ENCODE data around the gene GFOD2. TPM values are rescaled to one million over a fixed set of nuclear protein-coding genes. Genes with fewer than 3 reads are reported as not detected.

Gene GFOD2
- total and polyA plus RNA-seq, 2 experiments from 2014 or later, result 9.8 to 12.4 TPM

DNA sequence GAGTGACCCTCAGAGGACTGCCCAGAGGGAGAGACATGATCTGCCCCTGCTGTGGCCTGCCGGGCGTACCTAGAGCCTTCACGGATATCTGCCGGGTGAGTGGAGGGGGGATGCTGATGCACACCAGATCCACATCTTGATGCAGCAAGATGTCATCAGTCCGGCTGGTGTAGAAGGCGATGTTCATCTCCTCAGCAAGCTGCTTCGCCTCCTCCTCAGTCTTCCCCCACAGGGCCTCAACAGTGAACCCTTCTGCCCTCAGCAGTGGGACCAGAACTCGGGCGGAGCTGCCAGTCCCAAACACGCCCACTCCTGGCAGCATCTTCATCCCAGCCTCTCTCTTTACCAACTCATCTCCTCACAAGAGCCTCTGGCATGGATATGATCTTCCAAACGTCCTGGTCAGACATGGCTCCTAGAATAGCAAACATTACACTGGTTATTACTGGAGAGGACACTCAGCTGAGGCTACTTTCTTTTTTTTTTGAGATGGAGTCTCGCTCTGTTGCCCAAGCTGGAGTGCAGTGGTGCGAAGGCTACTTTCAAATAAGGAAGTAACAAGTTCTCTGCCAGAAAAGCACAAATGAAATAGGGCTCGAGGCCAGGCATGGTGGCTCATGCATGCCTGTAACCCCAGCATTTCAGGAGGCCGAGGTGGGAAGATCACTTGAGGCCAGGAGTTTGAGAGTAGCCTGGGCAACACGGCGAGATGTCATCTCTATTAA, 33.6 kb downstream of the GFOD2 start:
- no peak overlapping the region for H3K4me3 ChIP-seq
- no peaks in the 10 kb centered on the region for H4K20me1 ChIP-seq (ENCODE audit: insufficient read depth, poor library complexity, severe bottlenecking)
- TF ChIP-seq EZH2phosphoT487 (IDR thresholded peaks at IDR 0.05; ENCODE audit: low read depth, severe bottlenecking, unreplicated experiment), result no peak
- TF ChIP-seq, protein P1, sequence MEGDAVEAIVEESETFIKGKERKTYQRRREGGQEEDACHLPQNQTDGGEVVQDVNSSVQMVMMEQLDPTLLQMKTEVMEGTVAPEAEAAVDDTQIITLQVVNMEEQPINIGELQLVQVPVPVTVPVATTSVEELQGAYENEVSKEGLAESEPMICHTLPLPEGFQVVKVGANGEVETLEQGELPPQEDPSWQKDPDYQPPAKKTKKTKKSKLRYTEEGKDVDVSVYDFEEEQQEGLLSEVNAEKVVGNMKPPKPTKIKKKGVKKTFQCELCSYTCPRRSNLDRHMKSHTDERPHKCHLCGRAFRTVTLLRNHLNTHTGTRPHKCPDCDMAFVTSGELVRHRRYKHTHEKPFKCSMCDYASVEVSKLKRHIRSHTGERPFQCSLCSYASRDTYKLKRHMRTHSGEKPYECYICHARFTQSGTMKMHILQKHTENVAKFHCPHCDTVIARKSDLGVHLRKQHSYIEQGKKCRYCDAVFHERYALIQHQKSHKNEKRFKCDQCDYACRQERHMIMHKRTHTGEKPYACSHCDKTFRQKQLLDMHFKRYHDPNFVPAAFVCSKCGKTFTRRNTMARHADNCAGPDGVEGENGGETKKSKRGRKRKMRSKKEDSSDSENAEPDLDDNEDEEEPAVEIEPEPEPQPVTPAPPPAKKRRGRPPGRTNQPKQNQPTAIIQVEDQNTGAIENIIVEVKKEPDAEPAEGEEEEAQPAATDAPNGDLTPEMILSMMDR (IDR thresholded peaks at IDR 0.05; ENCODE audit: poor library complexity), result no peak
- TF ChIP-seq EZH2 (IDR thresholded peaks at IDR 0.05; ENCODE audit: borderline replicate concordance), result no peak
- no peaks in the 10 kb centered on the region for H3K79me2 ChIP-seq
- H3K27ac ChIP-seq, result no peak overlapping the region
- WGBS (ENCODE audit: low lambda C conversion rate, missing lambda C conversion rate), result 95% methylated on average over 17 of the region's 17 CpGs
- no peaks in the 10 kb centered on the region for H3K9me2 ChIP-seq (replicated peaks; ENCODE audit: insufficient read depth)
- H3K9me3 ChIP-seq (ENCODE audit: low read depth), result no peaks in the 10 kb centered on the region
- no peaks in the 10 kb centered on the region for H3K4me1 ChIP-seq (ENCODE audit: insufficient read depth)
- H2AFZ ChIP-seq, result no peak overlapping the region
- no peak for DNase-seq (ENCODE audit: low spot score)
- no peaks in the 10 kb centered on the region for H3K36me3 ChIP-seq (replicated peaks; ENCODE audit: insufficient read depth, low read depth)
- H3K27me3 ChIP-seq, result no peaks in the 10 kb centered on the region
- H3K4me2 ChIP-seq, result no peak overlapping the region

DNA sequence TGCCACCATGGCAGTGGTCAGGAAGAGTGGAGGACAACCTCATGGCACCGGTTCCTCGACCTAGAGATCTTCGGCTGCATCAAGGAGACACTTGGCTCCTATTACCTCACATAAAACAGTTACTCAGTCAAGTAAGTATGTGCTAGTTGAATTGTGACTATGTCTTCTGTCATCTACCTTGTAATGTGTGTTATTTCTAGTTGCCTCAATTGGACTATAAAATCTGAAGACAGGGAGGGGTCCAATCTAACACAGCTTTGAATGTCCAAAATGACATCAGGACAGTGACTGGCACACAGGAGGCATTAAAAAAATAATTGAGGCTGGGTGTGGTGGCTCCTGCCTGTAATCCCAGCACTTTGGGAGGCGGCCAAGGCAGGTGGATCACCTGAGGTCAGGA, 35.3 kb downstream of the GFOD2 start:
- H3K27ac ChIP-seq, result no peak overlapping the region
- no peaks in the 10 kb centered on the region for H3K27me3 ChIP-seq
- H3K36me3 ChIP-seq (replicated peaks; ENCODE audit: insufficient read depth, low read depth), result no peaks in the 10 kb centered on the region
- 94% methylated on average over 4 of the region's 4 CpGs for WGBS (ENCODE audit: low lambda C conversion rate, missing lambda C conversion rate)
- H3K9me2 ChIP-seq (replicated peaks; ENCODE audit: insufficient read depth), result no peaks in the 10 kb centered on the region
- no peaks in the 10 kb centered on the region for H4K20me1 ChIP-seq (ENCODE audit: insufficient read depth, poor library complexity, severe bottlenecking)
- H3K4me1 ChIP-seq (ENCODE audit: insufficient read depth), result no peaks in the 10 kb centered on the region
- H3K79me2 ChIP-seq, result no peaks in the 10 kb centered on the region
- no peak for DNase-seq (ENCODE audit: low spot score)
- H3K4me2 ChIP-seq, result no peak overlapping the region
- no peak for TF ChIP-seq EZH2 (IDR thresholded peaks at IDR 0.05; ENCODE audit: borderline replicate concordance)
- TF ChIP-seq, protein P1 (IDR thresholded peaks at IDR 0.05; ENCODE audit: poor library complexity), result no peak
- TF ChIP-seq EZH2phosphoT487 (IDR thresholded peaks at IDR 0.05; ENCODE audit: low read depth, severe bottlenecking, unreplicated experiment), result no peak
- H3K4me3 ChIP-seq, result no peak overlapping the region
- H3K9me3 ChIP-seq (ENCODE audit: low read depth), result no peaks in the 10 kb centered on the region
- H2AFZ ChIP-seq, result no peak overlapping the region

DNA sequence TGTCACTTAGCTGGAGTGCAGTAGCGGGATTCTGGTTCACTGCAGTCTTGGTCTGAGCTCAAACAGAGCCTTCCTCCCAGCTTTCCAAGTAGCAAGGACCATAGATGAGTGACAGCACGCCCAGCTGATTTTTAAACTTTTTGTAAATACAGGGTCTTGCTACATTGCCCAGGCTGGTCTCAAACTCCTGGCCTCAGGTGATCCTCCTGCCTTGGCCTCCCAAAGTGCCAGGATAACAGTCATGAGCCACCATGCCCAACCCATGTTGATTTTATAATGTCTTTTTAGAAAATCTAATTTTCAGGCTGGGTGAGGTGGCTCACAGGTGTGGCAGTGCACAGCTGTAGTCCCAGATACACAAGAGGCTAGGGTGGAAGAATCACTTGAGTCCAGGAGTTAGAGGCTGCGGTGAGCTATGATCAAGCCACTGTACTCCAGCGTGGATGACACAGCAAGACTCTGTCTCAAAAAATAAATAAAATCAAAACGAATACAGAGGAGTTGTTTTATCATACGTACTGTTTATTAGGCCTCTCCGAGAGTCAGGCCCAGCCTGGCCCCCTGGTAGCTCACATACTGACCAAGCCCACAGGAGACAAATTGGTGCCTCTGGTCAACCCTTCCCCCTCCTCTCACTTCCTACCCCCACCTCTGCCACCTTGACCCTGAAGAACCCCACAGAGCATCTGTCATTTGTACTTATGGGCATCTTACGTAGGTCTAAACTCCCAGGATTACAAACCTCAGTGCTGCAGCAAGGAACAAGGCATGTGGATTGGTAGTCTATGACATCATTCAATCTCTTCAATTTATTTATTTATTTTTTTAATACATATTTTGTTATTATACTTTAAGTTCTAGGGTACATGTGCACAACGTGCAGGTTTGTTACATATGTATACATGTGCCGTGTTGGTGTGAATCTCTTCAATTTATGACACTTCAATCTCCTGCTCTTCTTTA, 38.9 kb downstream of the GFOD2 start:
- no peak overlapping the region for H3K4me3 ChIP-seq
- no peaks in the 10 kb centered on the region for H3K9me2 ChIP-seq (replicated peaks; ENCODE audit: insufficient read depth)
- H3K4me1 ChIP-seq (ENCODE audit: insufficient read depth), result no peaks in the 10 kb centered on the region
- 98% methylated on average over 10 of the region's 10 CpGs for WGBS (ENCODE audit: low lambda C conversion rate, missing lambda C conversion rate)
- no peak overlapping the region for H3K4me2 ChIP-seq
- no peaks in the 10 kb centered on the region for H3K27me3 ChIP-seq
- TF ChIP-seq EZH2 (IDR thresholded peaks at IDR 0.05; ENCODE audit: borderline replicate concordance) (no peak), EZH2phosphoT487 (IDR thresholded peaks at IDR 0.05; ENCODE audit: low read depth, severe bottlenecking, unreplicated experiment) (no peak)
- TF ChIP-seq, protein P1 (IDR thresholded peaks at IDR 0.05; ENCODE audit: poor library complexity), result no peak
- no peaks in the 10 kb centered on the region for H4K20me1 ChIP-seq (ENCODE audit: insufficient read depth, poor library complexity, severe bottlenecking)
- no peak overlapping the region for H3K27ac ChIP-seq
- no peak for DNase-seq (ENCODE audit: low spot score)
- H3K9me3 ChIP-seq (ENCODE audit: low read depth), result no peaks in the 10 kb centered on the region
- no peaks in the 10 kb centered on the region for H3K36me3 ChIP-seq (replicated peaks; ENCODE audit: insufficient read depth, low read depth)
- H2AFZ ChIP-seq, result no peak overlapping the region
- H3K79me2 ChIP-seq, result no peaks in the 10 kb centered on the region

Measured in hepatocyte (in vitro differentiated cells).